ENCODE data around the gene LRPAP1.
"Not testable (repeated sequence)": the region's sequence is repeated elsewhere in the genome, so short reads cannot be mapped to it uniquely, and the experiment has no call there.

Gene LRPAP1

GRCh38 chr4:3460926-3461325, 71.3 kb downstream of the LRPAP1 start:
- no peak for DNase-seq (ENCODE audit: low spot score)

GRCh38 chr4:3459156-3459555, 73.1 kb downstream of the LRPAP1 start:
- DNase-seq (ENCODE audit: low spot score): not testable (repeated sequence)

- DNase-seq (ENCODE audit: low spot score): no peak
Measured at GRCh38 chr4:3458371-3458770, 73.9 kb downstream of the LRPAP1 start.

- DNase-seq (ENCODE audit: low spot score): not testable (repeated sequence)
Measured at GRCh38 chr4:3455596-3455995, 76.6 kb downstream of the LRPAP1 start.

Measured in germinal center (tissue), 1 donor.